IPS DF 6.9 (cell line): ENCODE results near the gene ETV6.

Experiments
- DNase-seq: peaks from one replicate; pipeline ENCODE4 v3.0.0-alpha.2; 2013; ENCODE audit warnings: low read depth, low spot score
- H3K27ac ChIP-seq: one replicate; pipeline ENCODE4 v1.5.1; 2013; ENCODE audit warnings: low read length, control low read depth
- H3K27me3 ChIP-seq: 2 replicates; pipeline ENCODE4 v1.6.1; 2013; ENCODE audit warnings: mild to moderate bottlenecking, low read length; ENCODE audit not compliant: control insufficient read depth, insufficient read depth
- H3K36me3 ChIP-seq: 2 replicates; pipeline ENCODE4 v1.6.1; 2013; ENCODE audit warnings: low read length; ENCODE audit not compliant: control insufficient read depth, insufficient read depth
- H3K4me1 ChIP-seq: 2 replicates; pipeline ENCODE4 v1.6.1; 2013; ENCODE audit warnings: low read length; ENCODE audit not compliant: control insufficient read depth, insufficient read depth
- H3K4me3 ChIP-seq: 2 replicates; pipeline ENCODE4 v1.5.1; 2013; ENCODE audit warnings: mild to moderate bottlenecking, low read length
- H3K9me3 ChIP-seq: 2 replicates; pipeline ENCODE4 v1.6.1; 2013; ENCODE audit warnings: low read length, inconsistent platforms; ENCODE audit not compliant: control insufficient read depth, insufficient read depth
- WGBS: extraction: QIAGEN DNeasy Blood & Tissue Kit; methylation state at CpG from one replicate; pipeline ENCODE4 v1.1.7; 2013; ENCODE audit warnings: mixed read lengths, missing lambda C conversion rate; ENCODE audit not compliant: insufficient read length, insufficient coverage; 5-methylcytosine and 5-hydroxymethylcytosine counted together

The ETV6 gene

GRCh38 chr12:11798006-11798708, 148.7 kb downstream of the ETV6 start:
- WGBS: no CpG with 5 or more reads among the region's 7 CpGs
- DNase-seq: no peak
- H3K27ac ChIP-seq: no peak overlapping the region

GRCh38 chr12:11798856-11799501, 149.5 kb downstream of the ETV6 start:
- no peak for DNase-seq
- H3K4me1 ChIP-seq: peaks cover 5% of the 10 kb centered on the region; the same call in 1 of the 2 replicates
- no peak overlapping the region for H3K27ac ChIP-seq
- no peaks in the 10 kb centered on the region for H3K27me3 ChIP-seq
- no peaks in the 10 kb centered on the region for H3K36me3 ChIP-seq
- H3K4me3 ChIP-seq: no peak overlapping the region
- H3K9me3 ChIP-seq: no peaks in the 10 kb centered on the region
- WGBS: no CpG with 5 or more reads among the region's 4 CpGs

More at GRCh38 chr12:11798006-11798708, 148.7 kb downstream of the ETV6 start:
- H3K4me3 ChIP-seq: no peak overlapping the region
- H3K36me3 ChIP-seq: no peaks in the 10 kb centered on the region
- no peaks in the 10 kb centered on the region for H3K9me3 ChIP-seq
- H3K27me3 ChIP-seq: no peaks in the 10 kb centered on the region
- peaks cover 5% of the 10 kb centered on the region; the same call in 1 of the 2 replicates for H3K4me1 ChIP-seq

- WGBS: no CpG with 5 or more reads among the region's 8 CpGs
- Histone ChIP-seq H3K27ac (no peak overlapping the region), H3K36me3 (no peaks in the 10 kb centered on the region)
These were observed 150.0 kb downstream of the ETV6 start for GRCh38 chr12:11799502-11799873.

GRCh38 chr12:11801643-11802042, 152.2 kb downstream of the ETV6 start:
- H3K4me1 ChIP-seq: no peaks in the 10 kb centered on the region
- no peaks in the 10 kb centered on the region for H3K27me3 ChIP-seq
- H3K4me3 ChIP-seq: no peak overlapping the region
- no peak for DNase-seq
- no peaks in the 10 kb centered on the region for H3K9me3 ChIP-seq
- H3K27ac ChIP-seq: no peak overlapping the region
- no peaks in the 10 kb centered on the region for H3K36me3 ChIP-seq
- no CpG with 5 or more reads among the region's 5 CpGs for WGBS

More at GRCh38 chr12:11799502-11799873, 150.0 kb downstream of the ETV6 start:
- H3K27me3 ChIP-seq: no peaks in the 10 kb centered on the region
- no peaks in the 10 kb centered on the region for H3K9me3 ChIP-seq
- no peak overlapping the region for H3K4me3 ChIP-seq
- DNase-seq: no peak
- H3K4me1 ChIP-seq: peaks cover 5% of the 10 kb centered on the region; the same call in 1 of the 2 replicates

- no CpG with 5 or more reads among the region's 1 CpG for WGBS
- H3K4me1 ChIP-seq: no peaks in the 10 kb centered on the region
- H3K4me3 ChIP-seq: no peak overlapping the region
- H3K36me3 ChIP-seq: no peaks in the 10 kb centered on the region
- no peak for DNase-seq
- H3K27me3 ChIP-seq: no peaks in the 10 kb centered on the region
- H3K27ac ChIP-seq: no peak overlapping the region
- no peaks in the 10 kb centered on the region for H3K9me3 ChIP-seq
These were observed 154.7 kb downstream of the ETV6 start for GRCh38 chr12:11804130-11804529.

DNA sequence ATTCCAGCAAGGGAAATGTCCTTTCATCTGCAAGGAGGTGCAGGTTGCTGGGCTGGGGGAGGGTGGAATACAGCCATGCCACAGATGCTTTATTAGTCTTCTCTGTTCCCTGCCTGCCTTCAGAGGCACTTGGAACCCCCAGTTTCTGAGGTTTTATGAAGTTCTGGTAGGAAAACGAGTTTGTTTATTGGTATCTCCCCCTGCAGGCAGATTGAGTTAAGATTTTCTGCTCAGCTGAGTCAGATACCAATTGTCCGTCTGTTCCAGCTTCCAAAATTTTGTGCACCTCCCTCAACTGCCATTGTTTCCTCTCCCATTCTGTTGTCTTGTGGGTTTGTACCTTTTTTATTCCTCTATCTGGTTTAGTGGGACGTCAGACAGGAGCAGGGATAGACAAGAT, 155.6 kb downstream of the ETV6 start:
- H3K36me3 ChIP-seq: no peaks in the 10 kb centered on the region
- no CpG with 5 or more reads among the region's 3 CpGs for WGBS
- no peak overlapping the region for H3K4me3 ChIP-seq
- no peaks in the 10 kb centered on the region for H3K9me3 ChIP-seq
- no peaks in the 10 kb centered on the region for H3K4me1 ChIP-seq
- no peak for DNase-seq
- no peaks in the 10 kb centered on the region for H3K27me3 ChIP-seq
- H3K27ac ChIP-seq: no peak overlapping the region

DNA sequence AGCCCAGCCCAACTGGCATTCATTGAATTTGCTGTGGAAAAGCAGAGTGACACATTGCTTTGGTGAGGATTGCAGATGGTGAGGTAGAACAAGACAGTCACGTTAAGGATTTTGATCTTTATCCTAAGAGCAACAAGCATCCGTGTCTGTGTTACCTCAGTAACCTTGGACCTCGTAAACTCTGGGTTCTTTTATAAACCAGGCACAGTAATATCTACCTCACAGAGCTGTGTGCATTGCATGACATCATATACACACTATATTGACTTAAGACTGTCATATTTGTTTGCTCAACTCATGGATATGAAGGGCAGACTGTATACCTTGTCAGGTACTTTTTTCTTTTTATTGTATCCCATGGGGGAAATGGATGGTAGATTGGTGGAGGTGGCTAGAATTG, 156.2 kb downstream of the ETV6 start:
- no peak for DNase-seq
- Histone ChIP-seq H3K4me3 (no peak overlapping the region), H3K27me3 (no peaks in the 10 kb centered on the region), H3K4me1 (no peaks in the 10 kb centered on the region), H3K9me3 (no peaks in the 10 kb centered on the region), H3K36me3 (no peaks in the 10 kb centered on the region), H3K27ac (no peak overlapping the region)
- WGBS: no CpG with 5 or more reads among the region's 3 CpGs

DNA sequence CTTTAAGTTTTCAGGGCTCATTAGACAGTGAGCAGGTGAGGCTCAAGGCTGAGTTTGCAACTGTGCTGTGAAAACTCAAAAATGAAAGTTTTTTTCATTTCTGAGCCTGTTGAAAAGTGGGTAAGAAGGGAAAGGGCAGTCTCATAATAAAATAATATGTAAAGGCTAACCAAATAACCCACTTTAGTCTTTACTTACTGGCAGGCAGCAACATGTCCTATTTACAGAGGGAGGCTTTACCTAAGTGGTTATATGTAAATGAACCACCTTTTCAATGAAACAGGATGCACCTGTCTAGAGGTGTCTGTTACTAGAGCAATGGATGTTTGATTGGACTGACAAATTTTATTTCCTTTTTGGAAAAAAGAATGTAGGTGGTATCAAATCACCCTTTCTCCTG, 158.0 kb downstream of the ETV6 start:
- Histone ChIP-seq H3K4me1 (no peaks in the 10 kb centered on the region), H3K4me3 (no peak overlapping the region)
- DNase-seq: no peak

DNA sequence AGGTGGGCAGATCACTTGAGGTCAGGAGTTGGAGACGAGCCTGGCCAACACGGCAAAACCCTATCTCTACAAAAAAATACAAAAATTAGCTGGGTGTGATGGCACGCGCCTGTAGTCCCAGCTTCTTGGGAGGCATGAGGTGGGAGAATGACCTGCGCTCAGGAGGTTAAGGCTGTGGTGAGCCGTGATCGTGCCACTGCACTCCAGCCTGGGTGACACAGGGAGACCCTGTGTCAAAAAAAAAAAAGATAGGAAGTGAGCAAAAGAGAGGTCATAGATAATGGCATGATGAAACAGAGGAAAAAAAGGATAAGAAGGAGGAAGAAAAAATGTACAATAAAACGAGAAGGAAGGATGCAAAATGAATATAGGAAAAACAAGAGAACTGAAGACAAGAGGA, 159.5 kb downstream of the ETV6 start:
- H3K4me3 ChIP-seq: no peak overlapping the region
- WGBS: no CpG with 5 or more reads among the region's 8 CpGs
- DNase-seq: no peak
- no peak overlapping the region for H3K27ac ChIP-seq
- H3K9me3 ChIP-seq: no peaks in the 10 kb centered on the region
- H3K27me3 ChIP-seq: no peaks in the 10 kb centered on the region
- no peaks in the 10 kb centered on the region for H3K36me3 ChIP-seq
- peaks cover 3% of the 10 kb centered on the region; the same call in 1 of the 2 replicates for H3K4me1 ChIP-seq

More for the DNA sequence above, 158.0 kb downstream of the ETV6 start:
- Histone ChIP-seq H3K27ac (no peak overlapping the region), H3K9me3 (no peaks in the 10 kb centered on the region), H3K27me3 (no peaks in the 10 kb centered on the region), H3K36me3 (no peaks in the 10 kb centered on the region)

DNA sequence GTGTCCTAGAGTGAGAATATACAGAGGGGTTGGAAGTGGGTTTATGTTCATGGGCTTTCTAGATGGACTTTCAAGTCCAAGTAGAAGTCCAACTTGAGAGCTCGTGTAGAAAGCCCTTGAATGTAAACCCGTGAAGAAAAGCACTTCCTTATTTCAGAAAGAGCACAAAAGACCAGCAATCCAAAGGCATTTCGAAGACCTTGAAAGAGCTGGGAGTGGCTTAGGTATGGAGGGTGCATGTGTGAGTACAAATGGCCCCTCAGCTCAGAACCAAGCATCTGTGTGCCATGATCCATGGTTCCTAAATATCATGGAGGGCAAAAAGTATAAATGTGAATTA, 160.7 kb downstream of the ETV6 start:
- WGBS: no CpG with 5 or more reads among the region's 3 CpGs
- Histone ChIP-seq H3K27ac (no peak overlapping the region), H3K27me3 (no peaks in the 10 kb centered on the region), H3K4me3 (no peak overlapping the region), H3K36me3 (no peaks in the 10 kb centered on the region), H3K9me3 (no peaks in the 10 kb centered on the region), H3K4me1 (peaks cover 3% of the 10 kb centered on the region)
- no peak for DNase-seq

DNA sequence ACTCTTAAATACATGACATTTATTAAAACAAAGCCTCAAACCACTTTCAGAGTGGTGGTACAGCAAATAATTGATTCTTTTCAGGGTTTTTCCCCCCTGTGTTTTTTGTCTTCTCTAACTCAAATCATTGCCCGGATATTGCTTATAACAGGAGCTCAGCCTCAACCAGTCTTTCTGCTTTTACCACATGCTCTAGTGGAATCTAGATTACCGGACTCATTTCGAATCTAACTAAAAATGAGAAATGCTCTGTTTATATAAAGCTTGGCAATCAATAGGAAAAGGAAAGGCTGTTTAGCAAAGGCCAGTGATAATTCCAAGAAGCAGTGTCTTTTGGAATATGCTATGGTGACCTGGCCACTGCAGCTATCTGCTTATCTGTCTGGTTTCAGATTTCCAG, 161.5 kb downstream of the ETV6 start:
- Histone ChIP-seq H3K9me3 (no peaks in the 10 kb centered on the region), H3K27ac (no peak overlapping the region), H3K4me1 (peaks cover 5% of the 10 kb centered on the region), H3K4me3 (no peak overlapping the region), H3K27me3 (no peaks in the 10 kb centered on the region), H3K36me3 (no peaks in the 10 kb centered on the region)
- DNase-seq: no peak
- no CpG with 5 or more reads among the region's 3 CpGs for WGBS
